ENCODE data around the gene CALD1.

DNA sequence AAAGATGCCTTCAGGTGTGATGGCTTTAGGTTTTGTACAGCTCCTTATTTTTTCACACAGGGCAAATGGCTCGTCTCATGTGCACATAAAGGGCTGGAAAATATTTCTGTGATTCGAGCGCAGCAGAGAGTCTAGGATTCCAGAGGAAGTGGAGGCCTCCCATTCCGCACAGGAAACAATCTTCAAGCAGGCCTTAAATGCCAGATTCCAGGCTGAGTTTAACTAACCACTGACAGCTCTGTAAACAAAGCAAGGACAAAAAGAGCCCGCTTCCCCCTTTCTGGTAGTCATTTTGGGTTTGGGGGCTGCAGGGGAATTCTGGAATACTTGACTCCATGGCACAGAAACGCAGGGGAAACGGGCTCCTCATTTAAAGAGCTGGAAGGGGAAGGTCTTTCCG lies 87.2 kb downstream of the CALD1 start:
- no peak for TF ChIP-seq POLR2A (IDR thresholded peaks at IDR 0.05; ENCODE audit: low read depth, low read length)
- no peak for TF ChIP-seq POLR2AphosphoS5 (IDR thresholded peaks at IDR 0.05; ENCODE audit: low read depth, low read length)
- TF ChIP-seq TAF1 (IDR thresholded peaks at IDR 0.05; ENCODE audit: borderline replicate concordance, low read depth, low read length), result no peak
